Measurements from ENCODE around the gene TMEM125.

The TMEM125 gene

DNA sequence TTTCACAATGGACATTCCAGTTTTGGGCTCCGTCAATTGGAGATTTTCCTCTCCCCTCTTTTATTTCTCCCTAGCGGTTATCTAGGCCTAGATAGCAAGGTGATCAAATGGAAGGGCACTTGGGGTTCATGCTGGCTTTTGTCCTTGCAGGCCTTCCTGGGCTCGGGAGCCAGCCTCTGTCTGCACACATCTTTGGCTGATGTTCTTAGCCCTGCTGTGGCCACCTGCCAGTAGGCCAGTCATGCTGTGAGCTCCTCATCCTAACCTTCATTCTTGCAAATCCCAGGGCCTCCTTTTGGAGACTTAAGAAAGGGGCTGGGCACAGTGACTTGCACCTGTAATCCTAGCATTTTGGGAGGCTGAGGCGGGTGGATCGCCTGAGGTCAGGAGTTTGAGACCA is 44.5 kb downstream of the TMEM125 start:
- DNase-seq: no peak

GRCh38 chr1:43315481-43315880 is 45.7 kb downstream of the TMEM125 start:
- no peak for DNase-seq

GRCh38 chr1:43315963-43316737 is 46.4 kb downstream of the TMEM125 start:
- DNase-seq: no peak

DNA sequence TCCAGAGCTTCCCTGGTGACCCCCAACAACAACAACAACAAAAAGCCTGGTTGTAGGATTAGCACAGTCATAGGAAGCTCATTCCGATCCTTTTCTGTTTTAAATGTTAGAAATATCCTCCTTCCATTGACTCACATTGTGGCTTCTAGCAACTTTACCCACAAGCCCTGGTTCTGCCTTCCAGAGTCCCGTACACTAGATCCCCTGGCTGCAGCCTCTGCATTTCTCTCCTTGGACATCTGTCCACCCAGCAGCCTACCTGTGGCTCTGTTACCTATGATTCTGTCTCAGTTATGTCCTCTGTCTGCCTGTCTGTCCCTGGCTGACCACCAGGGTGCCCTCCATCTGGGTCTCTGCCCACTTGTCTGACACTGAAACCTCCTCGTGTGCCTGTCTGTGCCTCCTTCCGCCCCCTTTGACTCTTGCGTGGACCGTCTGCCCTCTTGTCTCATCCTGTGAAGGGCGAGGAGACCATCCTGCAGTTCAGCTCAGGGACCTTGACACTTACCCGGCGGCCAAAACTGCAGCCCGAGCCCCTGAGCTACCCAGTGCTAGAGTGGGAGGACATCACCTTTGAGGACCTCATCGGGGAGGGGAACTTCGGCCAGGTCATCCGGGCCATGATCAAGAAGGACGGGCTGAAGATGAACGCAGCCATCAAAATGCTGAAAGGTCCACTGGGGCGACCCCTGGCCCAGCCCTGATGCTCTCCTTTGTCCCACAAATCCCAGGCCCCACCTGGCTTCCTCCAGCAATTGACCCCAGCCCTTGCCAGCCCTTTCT is 47.1 kb downstream of the TMEM125 start:
- DNase-seq: no peak

DNA sequence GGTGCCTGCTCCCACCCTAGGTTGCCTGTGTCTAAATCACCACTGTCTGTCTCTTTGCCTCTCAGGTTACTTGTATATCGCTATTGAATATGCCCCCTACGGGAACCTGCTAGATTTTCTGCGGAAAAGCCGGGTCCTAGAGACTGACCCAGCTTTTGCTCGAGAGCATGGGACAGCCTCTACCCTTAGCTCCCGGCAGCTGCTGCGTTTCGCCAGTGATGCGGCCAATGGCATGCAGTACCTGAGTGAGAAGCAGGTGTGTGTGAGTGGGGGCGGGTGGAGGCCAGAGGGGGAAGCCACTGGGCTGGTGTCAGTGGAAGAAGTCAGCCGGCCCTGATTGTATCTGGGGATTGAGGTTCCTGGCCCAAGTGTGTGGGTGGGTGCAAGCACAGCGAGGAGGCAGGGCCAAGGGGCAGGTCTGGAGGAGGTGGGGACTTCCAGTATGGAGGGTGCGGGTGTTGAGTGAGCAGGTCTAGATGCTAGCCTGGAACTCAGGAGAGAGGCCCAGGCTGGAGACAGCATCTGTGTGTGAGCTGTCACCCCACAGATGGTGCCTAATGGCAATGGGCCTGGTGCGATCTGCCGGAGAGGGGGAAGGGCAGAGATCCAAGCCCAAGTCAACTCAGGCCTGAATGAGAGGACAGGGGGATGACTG is 48.2 kb downstream of the TMEM125 start:
- no peak for DNase-seq

DNA sequence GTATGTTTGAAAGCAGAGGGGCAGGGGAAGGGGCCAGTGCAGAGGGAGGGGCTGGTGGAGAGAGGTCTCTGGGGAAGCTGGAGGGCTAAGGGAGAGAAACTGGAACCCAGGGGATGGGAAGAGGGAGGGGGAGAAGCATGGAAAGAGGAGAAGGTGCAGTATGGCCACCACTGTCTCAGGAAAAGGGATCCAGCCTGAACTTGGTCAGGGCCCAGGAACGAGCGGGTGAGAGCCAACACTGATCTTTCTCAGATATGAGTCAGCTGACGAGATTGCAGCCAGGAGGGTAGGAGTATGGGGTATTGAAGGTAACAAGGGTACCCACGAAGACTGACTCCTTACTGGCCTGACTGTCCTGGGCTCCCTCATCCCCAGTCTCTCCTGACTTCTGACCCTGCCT is 49.0 kb downstream of the TMEM125 start:
- no peak for DNase-seq

DNA sequence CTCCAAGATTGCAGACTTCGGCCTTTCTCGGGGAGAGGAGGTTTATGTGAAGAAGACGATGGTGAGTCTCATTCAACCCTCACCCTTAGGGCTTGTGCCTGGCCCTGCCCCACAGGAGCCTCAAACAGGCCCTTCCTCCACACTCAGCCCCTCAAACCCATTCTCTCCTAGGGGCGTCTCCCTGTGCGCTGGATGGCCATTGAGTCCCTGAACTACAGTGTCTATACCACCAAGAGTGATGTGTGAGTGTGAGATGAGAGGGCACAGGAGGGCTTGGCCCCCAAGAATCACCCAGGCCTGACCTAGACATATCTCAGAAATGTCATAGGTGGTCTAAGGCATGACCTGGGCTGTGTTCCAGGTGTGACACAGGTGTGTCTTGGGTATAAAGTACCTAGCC is 49.5 kb downstream of the TMEM125 start:
- DNase-seq: no peak

DNA sequence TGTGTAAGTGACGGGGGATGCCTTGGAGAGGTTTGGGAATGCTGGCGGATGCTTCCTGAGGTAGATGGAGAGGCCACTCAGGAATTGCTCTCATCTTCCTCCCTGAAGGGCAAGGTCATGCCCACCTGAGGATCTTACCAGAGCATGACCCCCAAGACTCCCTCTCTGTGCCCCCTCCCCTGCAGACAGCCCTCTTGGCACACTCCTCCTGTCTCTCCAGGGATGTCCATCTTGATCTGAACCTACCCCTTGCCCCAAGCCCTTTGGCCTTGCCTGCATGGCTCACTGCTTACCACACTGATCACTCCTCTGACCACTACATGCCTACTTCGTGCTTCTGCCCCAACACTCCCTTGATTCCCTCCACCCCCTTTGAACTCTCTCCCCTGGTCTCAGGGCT is 50.0 kb downstream of the TMEM125 start:
- DNase-seq: no peak

GRCh38 chr1:43321331-43321891 is 51.6 kb downstream of the TMEM125 start:
- DNase-seq: no peak

- no peak for DNase-seq
Measured at GRCh38 chr1:43322506-43322905, 52.7 kb downstream of the TMEM125 start.
